Stimulated activated CD8-positive, alpha-beta memory T cell treated with anti-CD3 and anti-CD28 coated beads, Interleukin-4, amount 100 ng/mL, for 24 hours (primary cell): Measurements from ENCODE around the gene PGM1.
"Not testable (repeated sequence)": the region's sequence is repeated elsewhere in the genome, so short reads cannot be mapped to it uniquely, and the experiment has no call there.

ENCODE experiments used
- DNase-seq: peaks from one replicate; pipeline ENCODE4 v3.0.0-alpha.2; 2020; ENCODE audit warnings: low read depth

PGM1 gene

GRCh38 chr1:63593303-63593885 lies at the start of gene PGM1:
PGM1 (plus strand) TSS chr1:63593411; CDS start chr1:63593489, 78 bp downstream.
- DNase-seq = peak; percentile 57

GRCh38 chr1:63545780-63546179 lies 47.4 kb upstream of the PGM1 start:
- DNase-seq = no peak

GRCh38 chr1:63547621-63548294 lies 45.5 kb upstream of the PGM1 start:
- no peak for DNase-seq

DNA sequence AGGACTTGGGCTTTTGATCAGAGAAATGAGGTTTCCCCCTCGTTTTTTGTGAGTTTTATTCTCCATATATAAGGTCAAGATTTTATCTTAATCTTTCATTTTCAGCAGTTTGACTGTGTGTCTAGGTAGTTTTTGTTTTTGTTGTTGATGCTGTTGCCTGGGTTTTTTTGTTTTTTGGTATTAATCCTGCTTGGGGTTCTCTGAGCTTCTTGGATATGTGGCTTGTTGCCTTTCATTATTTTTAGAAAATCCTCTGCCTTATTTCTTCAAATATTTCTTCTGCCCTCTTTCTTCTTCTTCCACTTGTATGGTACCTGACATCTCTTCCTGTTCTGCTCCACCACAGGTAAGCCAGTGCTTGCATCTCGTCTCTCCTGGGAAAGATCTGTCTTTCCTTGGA lies 44.9 kb upstream of the PGM1 start:
- no peak for DNase-seq

GRCh38 chr1:63548877-63549276 lies 44.3 kb upstream of the PGM1 start:
- DNase-seq = no peak

DNA sequence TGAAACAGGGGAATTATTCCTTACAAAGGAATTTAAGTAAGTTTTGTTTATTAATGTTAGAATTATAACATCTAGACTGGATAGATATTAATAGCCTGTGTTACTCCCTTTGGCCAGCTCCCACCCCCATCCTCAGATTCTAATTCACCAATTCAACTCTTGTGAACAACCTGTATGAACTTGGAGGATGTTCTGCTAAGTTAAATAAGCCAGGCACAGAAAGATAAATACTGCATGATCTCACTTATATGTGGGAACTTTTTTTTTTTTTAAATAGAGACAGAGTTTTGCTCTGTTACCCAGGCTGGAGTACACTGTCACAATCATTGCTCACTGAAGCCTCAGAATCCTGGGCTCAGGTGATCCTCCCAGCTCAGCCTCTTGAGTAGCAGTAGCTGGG lies 37.7 kb upstream of the PGM1 start:
- DNase-seq = no peak

- no peak for DNase-seq
Measured at GRCh38 chr1:63557365-63557987, 35.7 kb upstream of the PGM1 start.

DNA sequence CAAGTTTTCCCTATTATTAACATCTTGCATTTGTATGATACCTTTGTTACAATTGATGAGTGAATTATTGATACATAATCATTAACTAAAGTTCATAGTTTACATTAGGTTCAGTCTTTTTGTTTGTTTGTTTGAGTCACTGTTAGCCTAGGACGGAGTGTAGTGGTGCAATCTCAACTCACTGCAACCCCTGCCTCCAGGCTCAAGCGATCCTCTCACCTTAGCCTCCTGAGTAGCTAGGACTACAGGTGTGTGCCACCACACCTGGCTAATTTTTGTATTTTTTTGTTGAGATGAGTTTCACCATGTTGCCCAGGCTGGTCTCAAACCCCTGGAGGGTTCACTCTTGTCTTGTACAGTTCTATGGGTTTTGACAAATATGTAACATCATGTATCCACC lies 33.9 kb upstream of the PGM1 start:
- no peak for DNase-seq

- DNase-seq = no peak
Measured at GRCh38 chr1:63563745-63564144, 29.5 kb upstream of the PGM1 start.

DNA sequence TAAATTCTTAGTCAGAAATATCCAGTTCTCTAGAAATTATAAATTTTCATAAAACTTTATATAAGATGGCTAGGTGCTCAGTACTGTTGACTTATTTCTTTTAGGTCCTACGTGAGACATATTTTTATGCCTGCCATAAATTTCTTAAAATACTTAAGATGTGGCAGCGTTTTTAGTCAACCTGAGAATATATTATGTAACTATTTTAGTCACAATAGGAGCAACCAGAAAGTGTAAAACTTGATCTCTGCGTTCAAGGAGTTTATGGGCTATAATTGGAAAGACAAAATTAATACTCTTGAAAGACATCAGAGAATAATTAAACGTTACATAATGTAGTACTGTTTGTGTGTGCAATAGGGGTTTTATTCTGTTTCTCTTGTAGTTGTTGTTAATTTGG lies 24.1 kb upstream of the PGM1 start:
- no peak for DNase-seq

DNA sequence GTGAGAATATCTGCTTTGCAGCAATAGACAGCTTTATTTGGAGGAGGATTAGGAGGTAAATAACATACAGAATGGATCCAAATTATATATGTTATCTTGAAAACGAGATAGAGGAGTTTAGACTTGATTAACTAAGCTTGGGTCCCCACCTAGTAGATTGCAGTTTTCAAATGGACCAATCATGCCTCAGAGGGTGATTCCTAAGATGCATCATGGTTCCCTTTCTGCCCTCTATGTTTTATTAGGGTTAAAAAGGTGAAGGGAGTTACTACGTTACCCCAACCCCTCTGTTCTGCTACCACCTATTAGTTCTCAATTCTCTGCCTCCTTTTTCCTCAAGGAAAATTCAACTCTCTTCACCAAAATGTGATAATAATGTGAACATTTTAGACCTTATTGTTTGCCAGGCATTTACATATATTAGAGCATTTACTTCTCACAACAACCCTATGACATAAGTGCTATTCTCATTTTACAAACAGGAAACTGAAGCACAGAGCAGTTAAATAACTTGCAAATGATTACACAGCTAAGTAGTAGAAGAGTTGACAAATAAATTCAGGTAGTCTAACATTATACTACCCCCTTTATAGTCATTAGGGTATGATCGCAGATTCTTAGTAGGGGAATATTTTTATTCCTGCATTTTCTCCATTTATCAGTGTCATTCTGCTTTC lies 23.4 kb upstream of the PGM1 start:
- DNase-seq = no peak

- DNase-seq = not testable (repeated sequence)
Measured at GRCh38 chr1:63572686-63573085, 20.5 kb upstream of the PGM1 start.

DNA sequence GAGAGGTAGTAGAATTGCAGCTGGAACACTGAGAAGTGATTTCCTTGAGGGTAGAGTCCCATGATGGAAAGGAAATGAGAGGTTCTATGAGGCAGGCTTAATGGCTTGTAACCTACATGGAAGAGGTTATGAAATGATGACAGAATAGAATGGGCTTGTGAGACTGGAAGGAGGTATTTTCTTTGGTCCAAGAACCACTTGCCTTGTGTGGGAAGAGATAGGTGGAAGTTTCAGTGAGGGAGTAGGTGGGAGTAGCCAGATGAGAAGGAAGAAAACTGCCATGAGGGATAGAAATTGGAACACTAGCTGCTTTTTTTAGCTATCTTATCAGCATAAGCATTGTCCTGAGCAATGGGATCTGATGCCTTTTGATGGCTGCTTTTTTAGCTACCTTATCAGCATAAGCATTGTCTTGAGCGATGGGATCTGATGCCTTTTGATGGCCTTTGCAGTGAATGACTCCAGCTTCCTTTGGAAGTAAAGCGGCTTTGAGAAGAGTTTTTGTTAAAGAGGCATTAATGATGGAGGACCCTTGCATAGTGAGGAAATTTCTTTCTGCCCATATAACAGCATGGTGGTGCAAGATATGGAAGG lies 18.9 kb upstream of the PGM1 start:
- not testable (repeated sequence) for DNase-seq

DNA sequence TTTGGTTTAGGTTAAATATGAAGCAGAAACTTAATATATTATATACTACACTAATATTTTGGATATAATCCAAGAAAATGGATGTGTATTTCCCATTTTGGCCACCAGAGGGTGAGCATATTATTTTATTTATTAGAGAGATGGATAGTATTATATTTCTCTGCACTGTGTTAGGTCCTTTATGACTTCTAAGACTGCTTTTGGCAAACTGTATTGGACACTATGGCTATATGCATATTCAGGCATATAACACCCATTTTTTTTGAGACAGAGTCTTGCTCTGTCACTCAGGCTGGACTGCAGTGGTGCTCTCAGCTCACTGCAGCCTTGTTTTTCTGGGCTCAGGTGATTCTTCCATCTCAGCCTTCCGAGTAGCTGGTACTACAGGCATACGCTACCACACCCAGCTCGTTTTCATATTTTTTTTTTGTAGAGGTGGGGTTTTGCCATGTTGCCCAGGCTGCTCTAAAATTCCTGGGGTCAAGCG lies 17.8 kb upstream of the PGM1 start:
- DNase-seq = no peak

GRCh38 chr1:63586326-63586725 lies 6.9 kb upstream of the PGM1 start:
- not testable (repeated sequence) for DNase-seq

DNA sequence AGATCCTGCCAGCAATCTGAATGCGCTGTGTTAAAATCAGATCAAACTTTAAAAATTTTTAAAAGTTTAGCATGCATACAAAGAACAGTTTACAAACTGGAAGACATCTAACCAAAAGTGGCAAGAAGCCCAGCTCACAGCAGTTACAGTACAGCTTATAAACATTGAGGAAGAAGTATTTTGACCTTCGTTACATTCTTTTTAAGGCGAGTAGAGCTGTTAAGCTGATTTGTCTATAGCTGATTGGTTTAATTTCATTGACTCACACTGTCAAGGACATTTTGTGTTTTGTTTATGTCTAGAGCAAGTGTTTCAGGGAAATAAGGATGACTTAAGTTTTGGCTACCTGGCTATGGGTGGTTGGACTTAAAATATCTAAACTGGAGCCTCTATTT lies 3.0 kb upstream of the PGM1 start:
- no peak for DNase-seq

DNA sequence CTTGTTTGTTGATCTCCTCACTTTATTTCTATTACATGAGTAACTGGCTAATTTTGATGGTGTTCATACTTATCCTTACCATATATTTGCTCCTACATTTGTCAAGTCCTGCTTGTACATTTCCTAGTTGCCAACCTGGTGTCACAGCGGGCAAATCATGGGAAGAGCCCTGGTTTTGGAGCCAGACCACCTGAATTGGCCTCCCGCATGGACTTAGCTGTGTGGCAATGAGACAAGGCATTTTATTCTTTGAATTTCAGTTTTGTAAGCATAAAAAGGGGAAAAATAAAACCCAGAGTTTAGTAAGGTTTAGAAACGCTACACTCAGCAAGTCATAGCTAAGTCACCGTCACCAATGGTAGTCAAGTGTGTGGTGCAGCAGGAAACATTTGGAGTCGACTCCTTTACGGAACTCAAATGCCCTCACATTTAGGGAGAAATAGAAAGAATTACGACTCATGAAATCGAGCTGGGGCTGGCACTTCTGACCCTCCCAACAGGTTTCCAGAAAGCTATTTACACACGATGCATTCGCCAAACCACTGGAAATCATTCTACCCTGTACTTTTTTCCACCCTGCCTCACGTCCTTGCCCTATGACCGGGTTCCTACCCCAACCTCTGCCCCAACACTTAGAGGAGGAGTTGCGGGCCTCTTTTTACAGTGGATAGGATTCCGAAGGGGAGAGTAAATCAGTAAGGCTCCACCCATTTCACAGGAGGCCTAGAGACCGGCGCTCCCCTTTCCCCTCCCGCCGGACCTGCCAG lies 492 bp upstream of the PGM1 start:
- no peak for DNase-seq

- peak; percentile 49 for DNase-seq
Measured at GRCh38 chr1:63593886-63594605, 835 bp downstream of the PGM1 start.

DNA sequence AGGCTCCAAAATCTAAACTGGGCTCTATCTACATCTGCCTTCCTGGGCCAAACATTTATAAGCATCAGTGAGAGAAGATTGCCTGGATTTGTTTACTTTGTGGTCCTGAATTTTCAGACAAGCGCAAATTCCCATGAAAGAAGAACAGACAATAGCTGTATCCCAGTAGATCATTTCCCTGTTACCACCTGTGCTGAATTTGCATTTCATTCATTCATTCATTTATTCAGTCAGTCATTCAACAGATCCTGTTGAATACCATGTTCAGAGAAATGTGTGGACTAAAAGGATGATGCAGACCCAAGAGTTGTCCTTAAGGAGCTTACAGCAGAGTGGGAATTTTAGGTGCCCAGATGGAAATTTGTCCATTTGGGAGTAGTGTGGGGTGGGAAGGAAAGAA lies 2.2 kb downstream of the PGM1 start:
- no peak for DNase-seq

DNA sequence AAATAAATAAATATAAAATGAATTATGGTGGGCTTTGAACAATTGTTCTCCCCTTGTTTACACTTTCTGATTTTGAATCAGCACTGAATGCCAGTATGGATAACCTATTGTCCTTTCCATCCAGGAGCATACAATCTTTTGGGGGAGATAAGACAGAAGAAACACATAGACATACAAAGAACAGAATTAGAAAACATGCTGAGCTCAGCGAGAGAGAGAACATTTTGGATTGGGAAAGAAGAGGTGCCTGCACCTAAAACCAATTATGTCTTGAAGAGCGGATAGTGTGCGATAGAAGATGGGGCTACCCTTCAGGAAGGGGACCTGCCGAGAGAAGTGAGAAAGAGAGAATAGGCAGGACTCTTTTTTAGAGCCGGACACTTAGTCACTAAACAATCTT lies 6.6 kb downstream of the PGM1 start:
- no peak for DNase-seq

DNA sequence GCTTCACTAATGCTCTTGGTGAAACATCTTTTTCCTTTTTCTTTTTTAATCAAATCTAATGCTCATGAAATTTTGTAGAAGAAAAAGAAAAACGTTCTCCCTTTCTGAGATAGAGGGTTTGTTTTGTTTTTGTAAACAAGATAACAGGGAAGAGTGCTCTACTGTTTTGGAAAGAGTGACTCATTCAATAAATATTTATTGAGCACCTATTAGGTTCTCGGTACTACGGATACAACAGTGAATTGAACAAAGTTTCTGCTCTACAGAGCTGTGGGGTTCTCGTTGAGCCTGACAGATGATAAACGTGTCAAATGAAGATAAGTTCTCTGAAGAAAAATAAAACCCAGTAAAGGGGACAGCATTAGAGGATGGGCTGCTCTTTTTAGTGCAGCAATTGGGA lies 7.0 kb downstream of the PGM1 start:
- no peak for DNase-seq
